NCI-H2196 (cell line): ENCODE measurements around the gene TMEM52B.

Source experiments
- DNase-seq: peaks from one replicate; lab custom pipeline; 2025; ENCODE audit not compliant: unreplicated experiment; lab: John Stamatoyannopoulos, UW

The TMEM52B gene

DNA sequence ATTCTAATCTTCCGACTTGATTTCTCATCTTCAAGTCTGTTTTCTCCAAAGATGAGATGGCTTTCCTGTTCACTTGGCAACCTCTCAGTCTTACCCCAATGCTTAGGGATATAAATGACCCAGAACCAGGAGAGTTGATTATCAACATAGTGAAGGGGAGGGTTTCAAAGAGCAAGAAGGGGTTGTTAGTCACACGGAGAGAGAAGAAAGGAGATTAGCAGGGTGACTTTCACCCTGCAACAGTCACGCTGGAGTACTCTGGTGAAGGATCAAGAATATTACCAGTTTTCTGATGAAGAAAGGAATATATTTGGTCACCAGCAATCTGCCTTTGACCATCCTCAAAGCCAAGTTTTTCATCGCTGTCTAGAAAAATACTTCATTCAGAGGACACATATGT is at the start of gene TMEM52B:
TSS of gene TMEM52B (plus strand) at position 212 of the 400 bp plus-strand sequence. CDS start 543 bp downstream, outside the sequence.
- no peak for DNase-seq

DNA sequence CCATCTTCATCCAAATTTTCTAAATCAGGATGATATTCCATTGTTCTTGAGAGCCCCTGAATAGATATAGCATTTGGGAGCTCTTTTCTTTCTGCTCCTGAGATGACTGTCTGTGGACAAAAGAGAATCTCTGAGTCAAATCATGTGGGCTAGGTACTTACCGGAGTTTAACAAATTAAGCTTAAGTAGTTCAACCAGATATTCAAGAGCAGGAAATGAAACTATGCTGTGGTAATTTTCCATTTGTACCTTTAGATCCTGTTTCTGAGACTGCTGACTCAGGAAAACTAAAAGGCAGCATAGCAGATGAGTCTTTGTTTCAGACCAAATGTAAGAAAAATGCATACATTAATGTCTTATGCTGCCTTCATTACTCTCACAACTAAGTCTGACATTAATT is 48.8 kb upstream of the TMEM52B start, which contains the start of gene CLEC7A:
TSS of gene CLEC7A (minus strand) at position 158 of the 400 bp plus-strand sequence. CDS start at position 41, 117 bp downstream.
- DNase-seq, result no peak

GRCh38 chr12:10131111-10131690 is 47.6 kb upstream of the TMEM52B start:
- no peak for DNase-seq

DNA sequence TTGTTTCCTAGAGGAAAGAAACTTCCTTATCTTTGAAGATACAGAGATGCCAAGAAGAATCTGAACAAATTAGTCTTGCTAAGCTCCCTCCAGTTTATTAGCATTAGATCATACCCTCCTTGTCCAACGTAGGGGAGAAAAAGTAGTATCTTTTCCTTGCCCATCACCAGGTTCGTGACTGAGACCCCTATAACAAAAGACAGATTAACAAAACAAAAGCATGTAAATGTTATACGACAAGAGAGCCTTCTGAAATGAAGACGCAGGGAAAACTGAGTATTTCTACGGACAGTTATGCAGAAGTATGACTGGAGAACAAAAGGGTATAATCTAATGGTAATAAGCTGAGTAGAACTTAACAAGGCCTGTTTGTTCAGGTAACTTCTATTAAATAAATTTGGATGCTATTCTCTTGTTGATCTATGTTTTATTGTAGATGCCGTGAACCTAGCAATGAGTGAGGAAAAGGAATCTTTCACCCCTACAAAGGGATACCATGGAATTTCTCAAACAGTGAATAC is 45.9 kb upstream of the TMEM52B start:
- no peak for DNase-seq

GRCh38 chr12:10135126-10135525 is 43.7 kb upstream of the TMEM52B start:
- DNase-seq, result no peak

GRCh38 chr12:10136637-10137205 is 42.1 kb upstream of the TMEM52B start:
- no peak for DNase-seq

- no peak for DNase-seq
These were observed 38.8 kb upstream of the TMEM52B start for GRCh38 chr12:10140001-10140400.

DNA sequence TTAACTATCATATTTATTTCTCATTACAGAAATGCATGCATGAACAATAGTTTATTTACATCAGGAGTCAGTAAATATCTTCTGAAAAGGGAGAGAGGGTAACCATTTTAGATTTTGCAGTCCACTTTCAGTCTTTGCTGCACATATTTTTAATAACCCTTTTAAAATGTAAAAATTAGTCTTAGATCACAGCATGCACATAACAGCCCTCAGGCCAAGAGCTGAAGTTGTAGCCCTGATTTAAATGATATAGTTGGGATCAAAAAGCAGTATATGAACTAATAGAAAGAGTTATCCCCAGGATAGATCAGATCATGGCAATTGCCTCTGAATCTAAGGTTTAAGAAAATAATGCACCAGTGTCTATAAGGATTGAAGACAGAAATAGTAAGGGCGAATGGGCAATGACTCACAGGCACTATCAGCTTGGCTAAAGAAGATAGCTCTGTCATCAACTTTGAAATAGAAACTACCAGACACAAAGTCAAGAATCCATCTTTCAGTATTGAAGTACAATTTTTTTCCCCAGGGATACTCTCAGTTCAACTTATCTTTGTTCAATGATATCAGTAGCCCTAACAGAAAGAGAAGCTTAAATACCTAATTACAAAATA is 35.7 kb upstream of the TMEM52B start:
- DNase-seq, result no peak

DNA sequence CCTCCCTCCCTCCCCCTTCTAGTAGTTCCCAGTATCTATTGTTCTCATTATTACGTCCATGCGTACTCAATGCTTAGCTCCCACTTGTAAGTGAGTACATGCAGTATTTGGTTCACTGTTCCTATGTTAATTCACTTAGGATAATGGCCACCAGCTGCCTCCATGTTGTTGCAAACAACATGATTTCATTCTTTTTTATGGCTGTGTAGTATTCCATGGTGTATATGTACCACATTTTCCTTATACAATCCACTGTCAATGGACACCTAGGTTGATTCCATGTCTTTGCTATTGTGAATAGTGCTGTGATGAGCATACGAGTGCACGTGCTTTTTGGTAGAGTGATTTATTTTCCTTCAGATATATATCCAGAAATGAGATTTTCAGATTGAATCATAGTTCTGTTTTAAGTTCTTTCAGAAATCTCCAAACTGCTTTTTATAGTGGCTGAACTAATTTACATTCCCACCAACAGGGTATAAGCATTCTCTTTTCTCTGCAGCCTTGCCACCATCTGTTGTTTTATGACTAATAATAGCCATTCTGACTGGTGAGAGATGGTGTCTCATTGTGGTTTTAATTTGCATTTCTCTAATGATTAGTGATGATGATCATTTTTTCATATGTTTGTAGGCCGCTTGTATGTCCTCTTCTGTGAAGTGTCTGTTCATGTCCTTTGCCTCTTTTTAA is 31.0 kb upstream of the TMEM52B start:
- DNase-seq, result no peak

GRCh38 chr12:10151621-10152020 is 27.2 kb upstream of the TMEM52B start:
- no peak for DNase-seq

- DNase-seq, result peak; percentile 25
These were observed 25.3 kb upstream of the TMEM52B start for GRCh38 chr12:10153271-10154144.

DNA sequence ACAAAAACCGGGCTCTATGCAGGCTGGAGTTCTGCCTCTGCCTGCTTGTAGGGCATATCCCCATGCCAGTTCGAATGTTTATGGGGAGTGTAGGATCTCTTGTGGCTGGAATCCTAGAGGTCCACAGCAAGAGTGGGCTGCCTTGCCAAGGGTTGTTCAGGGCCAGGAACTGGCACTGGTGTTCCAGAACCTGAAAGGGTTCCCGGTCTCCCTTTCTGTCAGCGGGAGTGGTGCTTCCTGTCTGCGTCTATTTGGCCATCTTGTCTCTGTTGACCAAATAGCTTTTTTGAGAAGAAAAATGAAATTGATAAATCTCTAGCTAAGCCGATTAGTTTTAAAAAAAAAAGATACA is 24.7 kb upstream of the TMEM52B start:
- DNase-seq, result no peak

GRCh38 chr12:10155966-10156365 is 22.9 kb upstream of the TMEM52B start:
- DNase-seq, result no peak

DNA sequence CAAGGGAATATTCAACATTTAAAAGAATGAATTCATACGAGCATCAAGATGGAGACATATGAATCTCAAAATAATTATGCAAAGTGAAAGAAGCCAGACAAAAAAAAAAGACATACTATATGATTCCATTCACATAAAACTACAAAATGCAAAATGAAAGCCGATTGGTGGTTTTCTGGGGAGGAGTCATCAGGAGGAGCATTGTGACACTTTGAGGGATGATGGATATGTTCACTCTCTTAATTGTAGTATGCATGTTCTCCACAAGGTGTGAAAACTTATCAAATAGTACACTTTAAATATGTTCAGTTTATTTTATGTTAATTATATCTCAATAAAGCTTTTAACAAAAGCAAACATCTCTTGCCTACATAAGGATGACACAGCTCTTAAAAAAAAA is 20.4 kb upstream of the TMEM52B start:
- DNase-seq, result no peak

- no peak for DNase-seq
These were observed 19.6 kb upstream of the TMEM52B start for GRCh38 chr12:10159280-10159679.

GRCh38 chr12:10160617-10161385 is 18.0 kb upstream of the TMEM52B start:
- DNase-seq, result no peak

DNA sequence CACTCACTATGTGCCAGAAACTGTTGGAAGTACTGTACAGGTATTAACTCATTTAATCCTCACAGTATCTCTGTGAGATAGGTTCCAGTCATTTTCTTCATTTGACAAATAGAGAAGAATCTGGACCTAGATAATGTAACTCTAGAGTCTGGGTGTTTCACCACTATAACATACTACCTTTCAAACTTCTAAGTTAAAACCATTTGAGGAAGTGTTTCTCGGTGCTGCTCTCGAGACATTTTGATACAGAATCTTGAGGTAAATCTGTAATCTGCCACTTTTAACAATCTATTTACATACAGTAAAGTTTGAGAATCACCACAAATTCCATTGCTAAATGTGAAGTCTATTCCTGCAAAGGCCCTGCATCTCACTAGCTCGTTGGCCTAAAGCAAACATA is 15.7 kb upstream of the TMEM52B start:
- no peak for DNase-seq

DNA sequence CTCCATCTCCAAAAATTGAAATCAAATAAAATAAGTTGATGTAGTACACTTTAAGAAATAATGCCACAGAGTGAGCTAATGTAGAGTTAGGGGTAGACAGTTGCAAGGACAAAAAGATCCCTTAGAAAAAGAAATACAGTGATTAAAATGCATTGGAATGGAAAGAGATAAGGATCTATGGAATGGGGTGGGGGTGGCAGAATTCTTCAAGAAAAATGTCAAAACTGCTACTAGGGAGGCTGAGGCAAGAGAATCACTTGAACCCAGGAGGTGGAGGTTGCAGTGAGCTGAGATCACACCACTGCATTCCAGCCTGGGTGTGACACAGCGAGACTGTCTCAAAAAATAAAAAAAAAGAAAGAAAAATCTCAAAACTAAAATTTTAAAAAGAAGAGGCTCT is 13.4 kb upstream of the TMEM52B start:
- DNase-seq, result no peak

GRCh38 chr12:10167599-10167998 is 11.2 kb upstream of the TMEM52B start:
- DNase-seq, result no peak

DNA sequence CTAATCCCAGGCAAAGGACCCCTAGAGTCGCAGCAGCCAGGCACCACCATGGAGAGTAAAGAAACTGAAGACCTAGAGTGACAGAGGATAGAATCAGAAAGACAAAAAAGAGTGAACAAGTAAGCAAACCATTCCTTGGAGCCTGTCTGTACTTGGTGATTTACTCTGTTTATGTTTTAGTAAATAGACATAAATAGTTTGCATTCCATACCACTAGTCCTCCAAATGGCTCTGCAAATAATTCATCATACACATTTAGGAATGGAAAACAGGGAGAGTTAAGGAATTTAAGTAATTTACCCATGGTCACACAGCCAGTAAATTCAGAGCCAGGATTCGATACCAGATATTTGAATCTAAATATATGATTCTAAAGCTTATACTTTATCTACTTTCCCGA is 9.7 kb upstream of the TMEM52B start:
- no peak for DNase-seq
